ENCODE results near the gene OGA. TPM values are rescaled to one million over a fixed set of nuclear protein-coding genes. Genes with fewer than 3 reads are reported as not detected.

OGA gene
- total and polyA plus RNA-seq, 2 donors (not counting 3 experiments of a cell fraction or from before 2014, with no cell fraction given), result 30.8 to 118 TPM

GRCh38 chr10:101826852-101827434 lies 8.7 kb upstream of the OGA start:
- H3K4me1 ChIP-seq (ENCODE audit: control insufficient read depth, extremely low read depth, insufficient read depth, low read length), result peaks cover 11% of the 10 kb centered on the region
- H3K79me2 ChIP-seq (ENCODE audit: control insufficient read depth, insufficient read depth, low read length), result no peaks in the 10 kb centered on the region
- no peaks in the 10 kb centered on the region for H4K20me1 ChIP-seq (replicated peaks; ENCODE audit: control insufficient read depth, extremely low read depth, insufficient read depth, low read length)
- H3K9me1 ChIP-seq (replicated peaks; ENCODE audit: control insufficient read depth, extremely low read depth, insufficient read depth, low read length), result no peaks in the 10 kb centered on the region
- intact Hi-C loops (cut with micrococcal nuclease) (no loop called here), dilution Hi-C loops (cut with MboI; ENCODE audit: extremely low pct_ligation_motif_present, low sequenced_read_pairs) (no loop called here)
- DNase-seq (ENCODE audit: low read depth, low spot score), result no peak
- ChIA-PET POLR2A (no interaction called here), CTCF (interaction anchor here (1.4 to 1.7 kb wide), 2 partner anchors 8 to 14 kb away, joined by 5 to 7 read pairs; no protein-coding TSS in a partner anchor)
- H3K9ac ChIP-seq (replicated peaks; ENCODE audit: extremely low read depth, insufficient read depth, low read length), result no peak overlapping the region
- no peak for TF ChIP-seq GATA2 (IDR thresholded peaks at IDR 0.05; ENCODE audit: insufficient read depth, insufficient read length, low read depth, low read length)
- no peak for TF ChIP-seq MYC (IDR thresholded peaks at IDR 0.05; ENCODE audit: low read depth, low read length)
- no TSS peak for BruUV-seq (replicated peaks)
- H3K36me3 ChIP-seq (ENCODE audit: control insufficient read depth in 2 of 2, extremely low read depth in 1 of 2, insufficient read depth in 2 of 2, low read length in 2 of 2), result no peaks in the 10 kb centered on the region
- no peaks in the 10 kb centered on the region for H3K27me3 ChIP-seq (ENCODE audit: control insufficient read depth in 2 of 2, insufficient read depth in 2 of 2, low read length in 2 of 2)
- no peaks in the 10 kb centered on the region for H3K9me3 ChIP-seq (replicated peaks; ENCODE audit: control insufficient read depth, insufficient read depth, low read length)
- no peak overlapping the region for H2AFZ ChIP-seq (ENCODE audit: low read depth, low read length)
- no peak overlapping the region for H3K27ac ChIP-seq (ENCODE audit: insufficient read depth, low read depth, low read length)
- no peak overlapping the region for H3K4me3 ChIP-seq (replicated peaks in 1 of 3; ENCODE audit: insufficient read depth in 1 of 3, low read depth in 1 of 3, low read length in 3 of 3)
- H3K4me2 ChIP-seq (ENCODE audit: insufficient read depth, low read length), result no peak overlapping the region
- no peak for FAIRE-seq

- no peak for TF ChIP-seq POLR2AphosphoS5 (IDR thresholded peaks at IDR 0.05; ENCODE audit: insufficient read depth, low read depth, low read length)
- no peak for TF ChIP-seq FOS (IDR thresholded peaks at IDR 0.05; ENCODE audit: borderline replicate concordance, insufficient read depth, low read length)
- Histone ChIP-seq H3K4me3 (replicated peaks in 1 of 3; ENCODE audit: insufficient read depth in 1 of 3, low read depth in 1 of 3, low read length in 3 of 3) (no peak overlapping the region), H3K4me2 (ENCODE audit: insufficient read depth, low read length) (no peak overlapping the region), H3K9me1 (replicated peaks; ENCODE audit: control insufficient read depth, extremely low read depth, insufficient read depth, low read length) (no peaks in the 10 kb centered on the region), H3K9me3 (replicated peaks; ENCODE audit: control insufficient read depth, insufficient read depth, low read length) (no peaks in the 10 kb centered on the region), H3K4me1 (ENCODE audit: control insufficient read depth, extremely low read depth, insufficient read depth, low read length) (no peaks in the 10 kb centered on the region), H3K27me3 (ENCODE audit: control insufficient read depth in 2 of 2, insufficient read depth in 2 of 2, low read length in 2 of 2) (no peaks in the 10 kb centered on the region), H3K79me2 (ENCODE audit: control insufficient read depth, insufficient read depth, low read length) (no peaks in the 10 kb centered on the region), H3K36me3 (ENCODE audit: control insufficient read depth in 2 of 2, extremely low read depth in 1 of 2, insufficient read depth in 2 of 2, low read length in 2 of 2) (no peaks in the 10 kb centered on the region), H3K9ac (replicated peaks; ENCODE audit: extremely low read depth, insufficient read depth, low read length) (no peak overlapping the region), H3K27ac (ENCODE audit: insufficient read depth, low read depth, low read length) (no peak overlapping the region), H4K20me1 (replicated peaks; ENCODE audit: control insufficient read depth, extremely low read depth, insufficient read depth, low read length) (no peaks in the 10 kb centered on the region), H2AFZ (ENCODE audit: low read depth, low read length) (no peak overlapping the region)
- BruUV-seq (replicated peaks), result no TSS peak
- ChIA-PET CTCF (interaction anchor here (1.0 to 1.9 kb wide), 3 partner anchors 10 to 222 kb away, joined by 3 to 6 read pairs (median 3); no protein-coding TSS in a partner anchor), POLR2A (no interaction called here)
- dilution Hi-C loops (cut with MboI; ENCODE audit: extremely low pct_ligation_motif_present, low sequenced_read_pairs), result no loop called here
- DNase-seq (ENCODE audit: low read depth, low spot score) (no peak), FAIRE-seq (no peak)
- intact Hi-C loops (cut with micrococcal nuclease), result no loop called here
These were observed 6.5 kb upstream of the OGA start for GRCh38 chr10:101824736-101825135.
